Measurements from ENCODE around the gene GTPBP4.

DNA sequence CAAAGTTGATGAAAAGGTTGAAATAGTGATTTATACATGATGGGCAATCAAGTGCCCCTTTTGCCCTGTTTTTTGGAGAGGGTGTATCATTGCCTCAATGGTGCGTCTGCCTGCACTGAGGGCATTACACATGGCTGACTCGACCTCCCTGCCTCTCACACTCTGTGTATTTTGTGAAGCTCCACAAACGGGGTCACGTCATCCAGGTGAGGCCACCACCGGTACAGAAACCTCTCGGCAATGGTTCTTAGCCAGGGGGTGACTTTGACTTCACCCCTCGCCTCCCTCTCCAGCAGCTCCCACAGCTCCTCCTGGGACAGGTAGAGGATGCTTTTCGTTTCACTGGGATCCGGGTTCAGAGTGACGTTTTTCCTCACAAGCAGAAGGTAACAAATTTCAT, 31.1 kb downstream of the GTPBP4 start:
- no peak for TF ChIP-seq RAD21 (conservative IDR thresholded peaks at IDR 0.05 in 1 of 2, IDR thresholded peaks at IDR 0.05 in 1 of 2)
- TF ChIP-seq ZNF302 (CRISPR knock-in tag; IDR thresholded peaks at IDR 0.05) = no peak
- TF ChIP-seq, protein P1, sequence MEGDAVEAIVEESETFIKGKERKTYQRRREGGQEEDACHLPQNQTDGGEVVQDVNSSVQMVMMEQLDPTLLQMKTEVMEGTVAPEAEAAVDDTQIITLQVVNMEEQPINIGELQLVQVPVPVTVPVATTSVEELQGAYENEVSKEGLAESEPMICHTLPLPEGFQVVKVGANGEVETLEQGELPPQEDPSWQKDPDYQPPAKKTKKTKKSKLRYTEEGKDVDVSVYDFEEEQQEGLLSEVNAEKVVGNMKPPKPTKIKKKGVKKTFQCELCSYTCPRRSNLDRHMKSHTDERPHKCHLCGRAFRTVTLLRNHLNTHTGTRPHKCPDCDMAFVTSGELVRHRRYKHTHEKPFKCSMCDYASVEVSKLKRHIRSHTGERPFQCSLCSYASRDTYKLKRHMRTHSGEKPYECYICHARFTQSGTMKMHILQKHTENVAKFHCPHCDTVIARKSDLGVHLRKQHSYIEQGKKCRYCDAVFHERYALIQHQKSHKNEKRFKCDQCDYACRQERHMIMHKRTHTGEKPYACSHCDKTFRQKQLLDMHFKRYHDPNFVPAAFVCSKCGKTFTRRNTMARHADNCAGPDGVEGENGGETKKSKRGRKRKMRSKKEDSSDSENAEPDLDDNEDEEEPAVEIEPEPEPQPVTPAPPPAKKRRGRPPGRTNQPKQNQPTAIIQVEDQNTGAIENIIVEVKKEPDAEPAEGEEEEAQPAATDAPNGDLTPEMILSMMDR (IDR thresholded peaks at IDR 0.05) = no peak
- no peak for TF ChIP-seq RCOR1 (IDR thresholded peaks at IDR 0.05; ENCODE audit: low read depth, low read length)
- no peak for TF ChIP-seq RNF2 (IDR thresholded peaks at IDR 0.05; ENCODE audit: borderline replicate concordance, low read depth)
- TF ChIP-seq HOXB5 (CRISPR knock-in tag; IDR thresholded peaks at IDR 0.05) = no peak
- TF ChIP-seq CHD2 (IDR thresholded peaks at IDR 0.05; ENCODE audit: low read length, partially characterized antibody) = no peak
- TF ChIP-seq, protein P2, sequence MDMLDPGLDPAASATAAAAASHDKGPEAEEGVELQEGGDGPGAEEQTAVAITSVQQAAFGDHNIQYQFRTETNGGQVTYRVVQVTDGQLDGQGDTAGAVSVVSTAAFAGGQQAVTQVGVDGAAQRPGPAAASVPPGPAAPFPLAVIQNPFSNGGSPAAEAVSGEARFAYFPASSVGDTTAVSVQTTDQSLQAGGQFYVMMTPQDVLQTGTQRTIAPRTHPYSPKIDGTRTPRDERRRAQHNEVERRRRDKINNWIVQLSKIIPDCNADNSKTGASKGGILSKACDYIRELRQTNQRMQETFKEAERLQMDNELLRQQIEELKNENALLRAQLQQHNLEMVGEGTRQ (IDR thresholded peaks at IDR 0.05) = no peak
- TF ChIP-seq SMC3 (IDR thresholded peaks at IDR 0.05) = no peak
- no peak for TF ChIP-seq POLR2A (IDR thresholded peaks at IDR 0.05; ENCODE audit: low read length)
- TF ChIP-seq MAX (IDR thresholded peaks at IDR 0.05) = no peak
- TF ChIP-seq BHLHE40 (IDR thresholded peaks at IDR 0.05; ENCODE audit: low read depth, low read length) = no peak
